Endodermal cell (in vitro differentiated cells): ENCODE results near the gene NFKBIA. TPM values are rescaled to one million over a fixed set of nuclear protein-coding genes. Genes with fewer than 3 reads are reported as not detected.
A peak's percentile ranks its signal among the peaks of the same experiment; 100 is the strongest.

ENCODE experiments used
- DNase-seq: peaks from one replicate; pipeline ENCODE4 v3.0.0-alpha.2; 2017
- H3K27ac ChIP-seq: 2 replicates; pipeline ENCODE4 v1.5.1; 2013; ENCODE audit warnings: mild to moderate bottlenecking, low read depth, low read length, moderate library complexity
- H3K27me3 ChIP-seq: 2 replicates; pipeline ENCODE4 v1.6.1; 2013; ENCODE audit warnings: mild to moderate bottlenecking, low read length, moderate library complexity; ENCODE audit not compliant: insufficient read depth, control insufficient read depth, poor library complexity, severe bottlenecking
- H3K36me3 ChIP-seq: 2 replicates; pipeline ENCODE4 v1.7.0; 2013; ENCODE audit warnings: mild to moderate bottlenecking, low read length, moderate library complexity; ENCODE audit not compliant: control insufficient read depth, insufficient read depth
- H3K4me1 ChIP-seq: one replicate; pipeline ENCODE4 v1.7.0; 2013; ENCODE audit warnings: low read length; ENCODE audit not compliant: control insufficient read depth, insufficient read depth
- H3K4me3 ChIP-seq: 2 replicates; pipeline ENCODE4 v1.5.1; 2013; ENCODE audit warnings: mild to moderate bottlenecking, low read length, moderate library complexity
- H3K9ac ChIP-seq: 2 replicates; pipeline ENCODE4 v1.6.1; 2013; ENCODE audit warnings: mild to moderate bottlenecking, low read length, moderate library complexity; ENCODE audit not compliant: poor library complexity, severe bottlenecking; ENCODE audit errors: extremely low read depth
- H3K9me3 ChIP-seq: 2 replicates; pipeline ENCODE4 v1.6.1; 2013; ENCODE audit warnings: mild to moderate bottlenecking, low read length, moderate library complexity; ENCODE audit not compliant: control insufficient read depth
- H3K27ac Mint-ChIP-seq: 2 replicates; pipeline ENCODE4 v1.8.0; 2020; ENCODE audit warnings: mixed read lengths
- H3K27me3 Mint-ChIP-seq: 2 replicates; pipeline ENCODE4 v1.8.0; 2021; ENCODE audit warnings: mild to moderate bottlenecking, mixed read lengths; ENCODE audit not compliant: insufficient read depth
- H3K36me3 Mint-ChIP-seq: 2 replicates; pipeline ENCODE4 v1.8.0; 2020; ENCODE audit warnings: low read depth, mixed read lengths
- H3K4me1 Mint-ChIP-seq: 2 replicates; pipeline ENCODE4 v1.8.0; 2020; ENCODE audit warnings: mixed read lengths
- H3K4me3 Mint-ChIP-seq: 2 replicates; pipeline ENCODE4 v1.8.0; 2020; ENCODE audit warnings: mild to moderate bottlenecking, moderate library complexity, mixed read lengths
- H3K9me3 Mint-ChIP-seq: 2 replicates; pipeline ENCODE4 v1.8.0; 2020; ENCODE audit warnings: mild to moderate bottlenecking, mixed read lengths
- CTCF ChIP-seq: fragments of 200-600 bp; sonication (generic); conservative IDR thresholded peaks from 2 replicates; pipeline ENCODE4 v1.5.0; 2021; ENCODE audit warnings: antibody characterized with exemption, mild to moderate bottlenecking
- WGBS, 2 experiments: methylation state at CpG; one replicate each; pipeline versions ENCODE4 v1.1.5 to v1.1.7; 2013; ENCODE audit warnings: missing lambda C conversion rate in 2 of 2, mixed read lengths in 1 of 2; ENCODE audit not compliant: insufficient coverage in 1 of 2, insufficient read length in 1 of 2; 5-methylcytosine and 5-hydroxymethylcytosine counted together
- total RNA-seq, 2 donors: library from RNA; stranded (reverse); fragmentation: NEBNext Ultra II Directional in 1 of 2; extraction: Animal tissue kit (Norgen Biotek cat#: 25700) in 1 of 2; gene quantifications; 2 replicates in 1 of 2; 3 replicates in 1 of 2; pipeline ENCODE4 v1.2.1, GENCODE V29; 2021

NFKBIA gene
- total RNA-seq, 2 donors from 2014 or later, result 148 to 188 TPM

GRCh38 chr14:35419429-35419841 is 14.9 kb upstream of the NFKBIA start:
- H3K27ac Mint-ChIP-seq, result no peak overlapping the region
- H3K4me3 Mint-ChIP-seq, result no peak overlapping the region
- WGBS, 2 experiments, result 84 to 88% methylated on average over 4 to 7 of the region's 7 CpGs
- H3K4me1 Mint-ChIP-seq, result peaks cover 11% of the 10 kb centered on the region
- H3K27me3 Mint-ChIP-seq, result no peaks in the 10 kb centered on the region
- H3K27me3 ChIP-seq, result no peaks in the 10 kb centered on the region
- H3K9me3 Mint-ChIP-seq, result peaks cover 5% of the 10 kb centered on the region
- no peaks in the 10 kb centered on the region for H3K36me3 Mint-ChIP-seq
- no peak overlapping the region for H3K27ac ChIP-seq
- H3K36me3 ChIP-seq, result no peaks in the 10 kb centered on the region
- TF ChIP-seq CTCF, result no peak
- peaks cover 8% of the 10 kb centered on the region for H3K9me3 ChIP-seq
- H3K4me3 ChIP-seq, result no peak overlapping the region
- DNase-seq, result no peak
- peaks cover 7% of the 10 kb centered on the region for H3K4me1 ChIP-seq
- no peak overlapping the region for H3K9ac ChIP-seq

GRCh38 chr14:35418093-35418492 is 13.5 kb upstream of the NFKBIA start:
- H3K27ac Mint-ChIP-seq, result no peak overlapping the region
- Histone ChIP-seq H3K4me3 (no peak overlapping the region), H3K9me3 (no peaks in the 10 kb centered on the region), H3K27ac (no peak overlapping the region), H3K4me1 (peaks cover 7% of the 10 kb centered on the region), H3K36me3 (no peaks in the 10 kb centered on the region), H3K27me3 (no peaks in the 10 kb centered on the region), H3K9ac (no peak overlapping the region)
- no peaks in the 10 kb centered on the region for H3K9me3 Mint-ChIP-seq
- no peaks in the 10 kb centered on the region for H3K27me3 Mint-ChIP-seq
- WGBS, 2 experiments, result 91% methylated on average over 2 of the region's 2 CpGs; no CpG with 5 or more reads in 1 of the 2 experiments
- no peaks in the 10 kb centered on the region for H3K36me3 Mint-ChIP-seq
- no peak for DNase-seq
- peaks cover 14% of the 10 kb centered on the region for H3K4me1 Mint-ChIP-seq
- TF ChIP-seq CTCF, result no peak
- no peak overlapping the region for H3K4me3 Mint-ChIP-seq

- Mint-ChIP-seq H3K27ac (peak overlapping the region; percentile 9), H3K4me3 (no peak overlapping the region), H3K4me1 (peaks cover 20% of the 10 kb centered on the region), H3K27me3 (no peaks in the 10 kb centered on the region), H3K36me3 (no peaks in the 10 kb centered on the region), H3K9me3 (no peaks in the 10 kb centered on the region)
- no peak overlapping the region for H3K4me3 ChIP-seq
- no peak for DNase-seq
- H3K27ac ChIP-seq, result no peak overlapping the region
- H3K36me3 ChIP-seq, result no peaks in the 10 kb centered on the region
- H3K9ac ChIP-seq, result no peak overlapping the region
- peaks cover 7% of the 10 kb centered on the region for H3K4me1 ChIP-seq
- 20 to 56% methylated on average over 1 to 5 of the region's 5 CpGs for WGBS, 2 experiments
- TF ChIP-seq CTCF, result no peak
- H3K9me3 ChIP-seq, result no peaks in the 10 kb centered on the region
- H3K27me3 ChIP-seq, result no peaks in the 10 kb centered on the region
Observed at GRCh38 chr14:35416108-35416750, 11.7 kb upstream of the NFKBIA start.
